Fibroblast of villous mesenchyme (primary cell): ENCODE data around the gene CAMK1D. TPM values are rescaled to one million over a fixed set of nuclear protein-coding genes. Genes with fewer than 3 reads are reported as not detected.

Experiments used
- DNase-seq: peaks from one replicate; pipeline ENCODE4 v3.0.0-alpha.2; 2010; ENCODE audit warnings: low read depth
- H3K4me3 ChIP-seq: 2 replicates; pipeline ENCODE4 v1.5.1; 2011; ENCODE audit warnings: low read depth, mild to moderate bottlenecking, low read length
- total RNA-seq: library from RNA; depleted of rRNA; stranded (reverse); fragments of >200 nt; gene quantifications from 2 replicates; pipeline ENCODE4 v1.2.3, GENCODE V29; 2012
- TF ChIP-seq, protein P1 (sequence below): IDR thresholded peaks from 2 replicates; pipeline ENCODE4 v1.5.1; 2012; ENCODE audit warnings: low read depth, mild to moderate bottlenecking, low read length; ENCODE audit not compliant: insufficient read depth

Gene CAMK1D
- total RNA-seq, 1 donor = 1.3 TPM

DNA sequence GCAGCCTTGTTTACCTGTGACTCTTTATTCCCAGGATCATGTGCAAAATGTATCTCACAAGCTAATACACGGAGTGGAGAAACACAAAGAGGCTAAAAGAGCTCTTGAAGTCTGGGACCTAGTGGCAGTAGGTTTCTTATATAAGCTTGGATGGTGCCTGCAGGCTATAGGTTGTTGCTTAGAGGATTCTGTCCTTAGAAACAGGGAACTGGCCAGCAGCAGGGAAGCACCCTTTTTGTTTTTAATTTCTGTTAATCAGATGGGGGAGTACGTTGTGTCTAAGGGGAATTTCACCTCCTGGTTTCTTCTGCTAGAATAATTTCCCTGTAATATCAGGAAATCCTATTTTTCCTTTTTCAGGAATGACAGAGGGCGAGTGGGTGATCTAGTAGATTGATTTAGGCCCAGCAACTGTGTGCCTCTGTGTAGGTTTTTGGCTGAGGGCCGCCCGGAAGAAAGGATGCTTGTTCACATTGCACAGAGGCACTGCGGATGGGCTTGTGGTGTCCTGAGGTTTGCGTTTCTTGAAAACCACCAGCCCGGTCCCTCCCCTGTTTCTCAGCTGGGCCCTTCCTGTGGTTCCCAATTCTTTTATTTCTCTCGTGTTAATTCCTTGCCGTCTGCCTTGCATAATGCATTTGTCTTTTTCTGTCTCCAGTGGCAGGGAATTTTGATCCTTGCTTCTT, 158.0 kb downstream of the CAMK1D start:
- TF ChIP-seq, protein P1, sequence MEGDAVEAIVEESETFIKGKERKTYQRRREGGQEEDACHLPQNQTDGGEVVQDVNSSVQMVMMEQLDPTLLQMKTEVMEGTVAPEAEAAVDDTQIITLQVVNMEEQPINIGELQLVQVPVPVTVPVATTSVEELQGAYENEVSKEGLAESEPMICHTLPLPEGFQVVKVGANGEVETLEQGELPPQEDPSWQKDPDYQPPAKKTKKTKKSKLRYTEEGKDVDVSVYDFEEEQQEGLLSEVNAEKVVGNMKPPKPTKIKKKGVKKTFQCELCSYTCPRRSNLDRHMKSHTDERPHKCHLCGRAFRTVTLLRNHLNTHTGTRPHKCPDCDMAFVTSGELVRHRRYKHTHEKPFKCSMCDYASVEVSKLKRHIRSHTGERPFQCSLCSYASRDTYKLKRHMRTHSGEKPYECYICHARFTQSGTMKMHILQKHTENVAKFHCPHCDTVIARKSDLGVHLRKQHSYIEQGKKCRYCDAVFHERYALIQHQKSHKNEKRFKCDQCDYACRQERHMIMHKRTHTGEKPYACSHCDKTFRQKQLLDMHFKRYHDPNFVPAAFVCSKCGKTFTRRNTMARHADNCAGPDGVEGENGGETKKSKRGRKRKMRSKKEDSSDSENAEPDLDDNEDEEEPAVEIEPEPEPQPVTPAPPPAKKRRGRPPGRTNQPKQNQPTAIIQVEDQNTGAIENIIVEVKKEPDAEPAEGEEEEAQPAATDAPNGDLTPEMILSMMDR = no peak
- no peak for DNase-seq
- H3K4me3 ChIP-seq = no peak overlapping the region

DNA sequence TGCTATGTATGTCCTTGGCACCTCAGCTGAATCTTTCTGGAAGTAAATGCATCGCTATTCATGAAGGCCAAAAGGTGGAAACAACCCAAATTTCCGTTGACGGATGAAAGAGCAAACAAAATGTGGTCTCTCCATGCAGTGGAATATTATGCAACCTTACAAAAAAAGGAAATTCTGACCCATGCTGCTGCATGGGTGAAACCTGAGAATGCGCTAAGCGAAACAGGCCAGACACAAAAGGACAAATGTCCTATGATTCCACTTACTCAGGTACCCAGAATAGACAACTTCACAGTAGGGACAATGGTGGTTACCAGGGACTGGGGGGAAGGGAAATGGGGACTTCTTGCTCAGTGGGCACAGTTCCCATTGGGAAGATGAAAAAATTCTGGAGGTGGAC, 158.8 kb downstream of the CAMK1D start:
- TF ChIP-seq, protein P1 = no peak
- no peak for DNase-seq
- H3K4me3 ChIP-seq = no peak overlapping the region

DNA sequence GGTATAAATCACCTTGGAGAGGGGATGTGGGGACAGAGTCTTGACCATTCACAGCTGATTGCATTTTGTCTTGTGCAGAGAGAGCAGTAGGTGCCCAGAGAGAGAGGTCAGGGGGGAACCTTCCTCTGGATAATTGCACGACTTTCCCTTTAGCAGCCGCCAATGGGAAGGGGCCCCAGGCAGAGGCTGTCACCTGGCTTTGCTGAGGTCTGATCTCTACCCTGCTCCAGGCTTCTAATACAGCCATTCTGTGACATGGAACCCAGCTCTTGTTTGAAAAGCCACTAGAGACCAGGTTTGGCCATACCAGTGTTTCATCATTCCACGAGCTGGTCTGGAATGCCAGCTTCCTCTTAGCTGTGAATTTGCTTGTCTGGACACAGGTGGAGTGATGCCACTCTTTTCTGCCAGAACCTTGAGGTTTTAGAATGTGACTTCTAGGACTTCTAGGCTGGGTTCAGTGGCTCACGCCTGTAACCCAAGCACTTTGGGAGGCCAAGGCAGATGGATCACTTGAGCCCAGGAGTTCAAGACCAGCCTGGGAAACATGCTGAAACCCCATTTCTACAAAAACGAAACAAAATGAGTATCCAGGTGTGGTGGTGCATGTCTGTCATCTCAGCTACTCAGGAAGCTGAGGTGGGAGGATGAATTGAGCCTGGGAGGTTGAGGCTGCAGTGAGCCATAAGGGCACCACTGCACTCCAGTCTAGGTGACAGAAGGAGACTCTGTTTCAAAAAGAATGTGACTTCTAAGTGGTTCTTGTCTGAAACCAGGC, 159.9 kb downstream of the CAMK1D start:
- TF ChIP-seq, protein P1 = no peak
- DNase-seq = no peak
- H3K4me3 ChIP-seq = no peak overlapping the region

DNA sequence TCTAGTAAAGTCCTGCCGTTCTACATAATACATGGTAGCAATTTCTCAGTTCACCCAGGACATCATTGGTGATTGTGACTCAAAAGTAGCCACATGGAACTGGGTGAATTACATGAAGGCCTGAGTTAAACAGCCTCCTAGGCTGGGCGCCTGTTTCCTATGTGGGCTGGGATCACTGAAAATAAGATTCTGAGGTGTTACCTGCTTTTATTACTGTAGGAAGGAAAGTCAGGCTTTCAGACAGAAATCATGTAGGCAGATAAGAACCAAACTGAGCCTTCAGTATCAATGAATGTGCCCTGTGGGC, 160.4 kb downstream of the CAMK1D start:
- TF ChIP-seq, protein P1 = no peak
- no peak overlapping the region for H3K4me3 ChIP-seq
- DNase-seq = no peak

DNA sequence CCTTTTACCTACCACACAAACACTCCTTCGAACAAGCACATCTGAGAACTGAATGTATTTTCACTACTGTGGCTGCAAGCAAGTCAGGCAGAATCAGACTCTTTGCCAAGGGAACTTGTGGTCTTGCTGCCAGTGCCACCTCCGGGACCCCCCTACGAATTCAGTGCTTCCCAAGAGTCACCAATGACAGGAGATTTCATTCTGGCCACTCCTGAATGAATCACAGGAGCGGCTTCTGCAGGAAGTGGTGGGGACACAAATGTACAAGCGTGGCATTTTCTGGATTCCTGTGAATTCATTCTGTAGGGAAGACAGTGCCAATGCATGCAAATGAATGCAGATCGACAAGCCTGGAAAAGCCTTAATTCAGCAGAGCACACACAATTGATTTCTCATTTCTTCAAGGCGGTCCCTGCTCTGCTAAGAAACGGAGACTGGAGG, 161.2 kb downstream of the CAMK1D start:
- DNase-seq = no peak
- TF ChIP-seq, protein P1 = no peak
- no peak overlapping the region for H3K4me3 ChIP-seq

DNA sequence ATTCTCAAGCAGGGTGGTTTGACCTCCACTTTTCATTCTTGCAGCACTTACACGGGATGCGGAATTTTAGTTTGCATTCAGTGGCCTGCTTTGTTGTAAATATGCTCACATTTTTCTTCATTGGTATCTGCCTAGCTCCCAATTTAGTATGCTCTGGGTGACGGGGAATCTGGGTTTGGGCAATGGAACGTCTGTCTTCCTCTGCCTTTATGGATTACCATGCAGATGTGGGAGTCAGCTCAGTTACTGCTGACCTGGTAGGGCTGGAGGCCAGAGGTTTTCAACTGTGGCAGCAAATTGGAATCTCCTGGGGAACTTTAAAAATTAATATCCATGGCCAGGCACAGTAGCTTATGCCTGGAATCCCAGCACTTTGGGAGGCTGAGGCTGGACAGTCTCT, 161.6 kb downstream of the CAMK1D start:
- no peak overlapping the region for H3K4me3 ChIP-seq

More for the DNA sequence above, 161.6 kb downstream of the CAMK1D start:
- TF ChIP-seq, protein P1 = no peak
- DNase-seq = no peak
